Amygdala (tissue), 56 donors: ENCODE results near the gene GLUD1.
"Not testable (repeated sequence)": the region's sequence is repeated elsewhere in the genome, so short reads cannot be mapped to it uniquely, and the experiment has no call there.

ENCODE experiments used
- DNase-seq, 56 donors: peaks; one replicate each; lab custom pipeline; 2025; lab: John Stamatoyannopoulos, UW

The GLUD1 gene

GRCh38 chr10:87007674-87008073 lies 87.0 kb downstream of the GLUD1 start:
- DNase-seq: not testable (repeated sequence)

- DNase-seq: not testable (repeated sequence)
Observed at GRCh38 chr10:87007124-87007523, 87.5 kb downstream of the GLUD1 start.

- DNase-seq: no peak
Observed at GRCh38 chr10:87000491-87000890, 94.2 kb downstream of the GLUD1 start.
